Astrocyte of the cerebellum (primary cell): ENCODE data around the gene KITLG.

Source experiments
- DNase-seq: peaks from one replicate; pipeline ENCODE4 v3.0.0-alpha.2; 2011; ENCODE audit warnings: low read depth
- H3K4me3 ChIP-seq: 2 replicates; pipeline ENCODE4 v1.5.1; 2011; ENCODE audit warnings: mild to moderate bottlenecking, low read depth, low read length, moderate library complexity
- in situ Hi-C: cut with HindIII; loops from 2 replicates; pipeline ENCODE4 v1.10.0; 2017; ENCODE audit warnings: low sequenced_read_pairs
- TF ChIP-seq, protein P1 (sequence below): IDR thresholded peaks from 2 replicates; pipeline ENCODE4 v1.5.1; 2012; ENCODE audit warnings: low read length, low read depth, moderate library complexity, mild to moderate bottlenecking; ENCODE audit errors: missing control alignments

The KITLG gene

DNA sequence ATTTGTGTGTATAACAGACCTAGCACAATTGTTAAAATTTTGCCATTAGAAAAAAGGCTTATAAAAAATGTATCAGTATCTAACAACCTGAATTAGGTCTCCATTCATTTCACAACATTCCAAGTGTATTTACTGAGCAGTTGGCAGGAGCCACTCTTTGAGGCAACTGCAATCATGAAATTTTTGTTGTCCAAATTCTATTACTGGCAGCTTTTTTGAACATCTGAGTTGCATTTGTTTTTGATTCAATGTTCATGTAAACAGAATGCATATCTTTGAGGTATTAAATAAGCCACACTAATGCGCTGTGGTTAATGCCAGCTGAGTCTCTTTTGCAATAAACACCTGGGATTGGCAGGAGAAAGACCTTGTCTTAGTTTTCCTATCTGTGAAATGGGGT, 8.7 kb downstream of the KITLG start:
- TF ChIP-seq, protein P1, sequence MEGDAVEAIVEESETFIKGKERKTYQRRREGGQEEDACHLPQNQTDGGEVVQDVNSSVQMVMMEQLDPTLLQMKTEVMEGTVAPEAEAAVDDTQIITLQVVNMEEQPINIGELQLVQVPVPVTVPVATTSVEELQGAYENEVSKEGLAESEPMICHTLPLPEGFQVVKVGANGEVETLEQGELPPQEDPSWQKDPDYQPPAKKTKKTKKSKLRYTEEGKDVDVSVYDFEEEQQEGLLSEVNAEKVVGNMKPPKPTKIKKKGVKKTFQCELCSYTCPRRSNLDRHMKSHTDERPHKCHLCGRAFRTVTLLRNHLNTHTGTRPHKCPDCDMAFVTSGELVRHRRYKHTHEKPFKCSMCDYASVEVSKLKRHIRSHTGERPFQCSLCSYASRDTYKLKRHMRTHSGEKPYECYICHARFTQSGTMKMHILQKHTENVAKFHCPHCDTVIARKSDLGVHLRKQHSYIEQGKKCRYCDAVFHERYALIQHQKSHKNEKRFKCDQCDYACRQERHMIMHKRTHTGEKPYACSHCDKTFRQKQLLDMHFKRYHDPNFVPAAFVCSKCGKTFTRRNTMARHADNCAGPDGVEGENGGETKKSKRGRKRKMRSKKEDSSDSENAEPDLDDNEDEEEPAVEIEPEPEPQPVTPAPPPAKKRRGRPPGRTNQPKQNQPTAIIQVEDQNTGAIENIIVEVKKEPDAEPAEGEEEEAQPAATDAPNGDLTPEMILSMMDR, result no peak
- no peak overlapping the region for H3K4me3 ChIP-seq
- in situ Hi-C loops, result no loop called here
- no peak for DNase-seq

DNA sequence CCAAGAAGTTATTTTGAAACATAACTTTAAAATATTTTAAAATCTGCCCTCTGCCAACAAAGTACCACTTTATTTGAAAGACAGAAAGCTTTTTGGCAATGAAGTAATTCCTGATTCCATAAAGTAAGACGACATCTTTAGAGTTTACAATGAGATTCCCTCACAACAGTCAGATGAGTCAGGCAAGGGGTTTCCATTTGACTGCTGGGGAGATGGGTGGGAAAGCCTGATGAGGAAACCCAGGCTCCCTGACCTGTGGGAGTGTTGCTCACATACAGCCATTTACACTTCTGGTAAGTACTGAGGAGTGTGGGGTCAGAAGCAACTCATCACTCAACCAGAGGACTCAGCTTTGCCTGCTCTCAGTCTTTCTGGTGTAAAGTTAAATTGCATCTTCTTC, 10.2 kb downstream of the KITLG start:
- TF ChIP-seq, protein P1, result no peak
- no peak overlapping the region for H3K4me3 ChIP-seq
- in situ Hi-C loops, result no loop called here
- no peak for DNase-seq

DNA sequence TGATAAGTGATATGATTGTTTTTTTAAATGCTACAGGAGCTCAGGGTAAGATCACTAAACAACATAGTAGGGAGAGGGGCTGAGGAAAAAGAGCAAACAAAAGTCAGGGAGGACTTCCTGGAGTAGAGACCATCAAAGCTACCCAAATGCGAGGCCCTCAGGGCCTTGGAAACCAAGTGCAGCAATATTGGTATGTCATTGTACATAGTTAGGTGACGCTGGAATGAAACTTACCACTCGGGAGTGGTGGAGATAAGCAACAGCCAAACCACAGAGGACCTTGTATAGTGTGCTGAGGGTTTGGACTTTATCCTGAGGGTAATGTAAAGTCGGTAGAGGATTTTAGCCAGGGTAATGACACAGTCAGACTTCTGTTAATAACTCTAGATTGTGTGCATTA, 13.8 kb downstream of the KITLG start:
- in situ Hi-C loops, result no loop called here
- DNase-seq, result no peak
- H3K4me3 ChIP-seq, result no peak overlapping the region

DNA sequence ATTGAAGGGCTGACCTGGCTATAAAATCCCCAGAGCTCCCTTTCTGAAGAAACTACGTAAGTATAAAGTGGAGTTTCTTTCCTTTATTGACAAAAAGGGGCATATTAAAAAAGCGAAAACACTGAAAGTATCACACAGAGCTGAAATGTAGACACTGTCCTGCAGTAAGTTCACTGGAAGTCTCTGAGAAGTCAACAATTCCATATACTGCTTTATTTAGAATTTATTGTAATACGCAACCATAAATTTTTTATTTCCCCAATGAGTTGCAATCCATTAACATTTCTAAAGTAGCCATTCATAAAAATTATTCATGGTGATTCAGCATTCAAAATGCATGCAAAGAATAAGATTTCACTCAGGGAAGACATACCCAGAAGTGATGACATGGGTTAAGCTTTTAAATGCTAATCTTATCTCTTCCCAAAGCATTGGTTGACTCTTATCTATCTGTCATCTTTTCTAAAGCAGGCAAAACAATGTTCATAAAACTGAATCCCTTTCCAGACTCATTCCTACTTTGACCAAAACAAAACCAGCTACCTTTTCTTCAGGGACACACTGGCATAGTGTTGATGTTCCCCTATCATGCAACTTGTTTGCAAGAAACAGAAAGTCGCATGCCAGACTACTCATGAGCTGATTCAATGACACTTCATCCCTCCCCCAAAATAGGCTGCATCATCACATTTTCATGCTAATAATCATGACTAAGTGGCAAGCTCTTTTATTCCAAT, 17.3 kb downstream of the KITLG start:
- in situ Hi-C loops, result no loop called here
- TF ChIP-seq, protein P1, result no peak
- H3K4me3 ChIP-seq, result no peak overlapping the region
- DNase-seq, result no peak

More for the DNA sequence above, 13.8 kb downstream of the KITLG start:
- TF ChIP-seq, protein P1, result no peak

DNA sequence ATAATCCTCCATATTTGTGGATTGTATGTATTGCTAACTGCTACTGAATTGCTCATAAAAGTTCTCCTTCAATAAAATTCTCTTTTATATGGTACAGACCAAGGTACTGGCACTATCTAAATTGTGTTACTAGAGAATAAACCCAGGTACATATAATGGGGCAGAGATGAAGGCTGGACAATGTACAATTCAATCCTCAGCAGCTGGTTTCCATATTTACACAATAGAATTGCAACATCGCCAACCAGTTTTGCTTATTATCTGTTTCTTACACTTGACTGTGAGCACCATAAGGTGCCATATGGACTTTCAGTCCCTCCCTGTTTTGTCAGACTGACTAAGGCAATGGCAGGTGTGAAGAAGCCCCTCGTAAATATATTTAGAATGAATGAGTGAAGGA, 18.1 kb downstream of the KITLG start:
- no peak for DNase-seq
- H3K4me3 ChIP-seq, result no peak overlapping the region
- in situ Hi-C loops, result no loop called here

DNA sequence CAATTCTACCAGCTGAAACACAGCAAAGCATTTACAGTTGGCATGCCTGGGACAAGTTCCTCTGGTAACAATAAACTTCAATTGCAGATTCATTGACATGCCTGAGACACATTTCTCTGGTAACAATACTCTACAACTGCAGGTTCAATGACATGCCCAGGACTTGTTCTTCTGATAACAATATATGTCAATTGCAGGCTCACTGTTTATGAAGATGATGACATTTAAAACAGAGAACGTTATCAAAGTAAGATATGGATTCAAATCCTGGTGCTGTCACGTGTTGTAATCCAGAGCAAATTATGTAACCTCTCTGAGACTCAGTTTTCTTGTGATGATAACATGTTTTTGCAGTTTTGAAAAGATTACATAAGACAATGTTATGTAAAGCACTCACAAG, 20.5 kb downstream of the KITLG start:
- no peak for DNase-seq
- in situ Hi-C loops, result no loop called here
- TF ChIP-seq, protein P1, result no peak
- H3K4me3 ChIP-seq, result no peak overlapping the region

More for the DNA sequence above, 18.1 kb downstream of the KITLG start:
- TF ChIP-seq, protein P1, result no peak
